Endothelial cell of umbilical vein (primary cell): ENCODE data around the gene TRERF1. TPM values are rescaled to one million over a fixed set of nuclear protein-coding genes. Genes with fewer than 3 reads are reported as not detected.
A peak's percentile ranks its signal among the peaks of the same experiment; 100 is the strongest.

ENCODE experiments used
- BruUV-seq: library from RNA; stranded (reverse); fragments of 400-500 nt; replicated peaks from 2 replicates; lab custom pipeline; 2021; lab: Mats Ljungman, UMichigan
- CTCF ChIA-PET: fragments of 300-600, 350-600 bp; sonication (Branson Sonifier 250); formaldehyde crosslinking; loops from one replicate; lab custom pipeline; 2021; ENCODE audit warnings: antibody characterized with exemption, inconsistent platforms; lab: Charles Lee
- POLR2A ChIA-PET: fragments of 300-600, 350-600 bp; sonication (Branson Sonifier 250); formaldehyde crosslinking; loops from one replicate; lab custom pipeline; 2021; ENCODE audit warnings: antibody characterized with exemption, inconsistent platforms; lab: Charles Lee
- DNase-seq: peaks from one replicate; pipeline ENCODE4 v3.0.0-alpha.2; 2011; ENCODE audit warnings: low read depth, low spot score
- FAIRE-seq: peaks from 2 replicates; lab custom pipeline; 2011; peaks lifted over from hg19 to GRCh38; lab: Jason Lieb, UNC
- H2AFZ ChIP-seq: 2 replicates; pipeline ENCODE4 v1.6.0; 2012; ENCODE audit warnings: low read depth, low read length, control low read depth, inconsistent platforms
- H3K27ac ChIP-seq: 2 replicates; pipeline ENCODE4 v1.5.1; 2011; ENCODE audit warnings: low read depth, mild to moderate bottlenecking, control low read depth, low read length, moderate library complexity; ENCODE audit not compliant: insufficient read depth
- H3K27me3 ChIP-seq, 2 experiments: 2 replicates each; pipeline versions ENCODE4 v1.6.0 to v1.6.1; 2011; ENCODE audit warnings: low read length in 2 of 2, mixed read lengths in 1 of 2; ENCODE audit not compliant: control insufficient read depth in 2 of 2, insufficient read depth in 2 of 2
- H3K36me3 ChIP-seq, 2 experiments: 2 replicates in 1 of 2; 3 replicates in 1 of 2; pipeline ENCODE4 v1.5.1; 2011; ENCODE audit warnings: low read length in 2 of 2, mild to moderate bottlenecking in 1 of 2, moderate library complexity in 1 of 2; ENCODE audit not compliant: control insufficient read depth in 2 of 2, insufficient read depth in 2 of 2; ENCODE audit errors: extremely low read depth in 1 of 2
- H3K4me1 ChIP-seq: 3 replicates; pipeline ENCODE4 v1.5.1; 2011; ENCODE audit warnings: mild to moderate bottlenecking, low read length; ENCODE audit not compliant: control insufficient read depth, insufficient read depth; ENCODE audit errors: extremely low read depth
- H3K4me2 ChIP-seq: 2 replicates; pipeline ENCODE4 v1.6.1; 2011; ENCODE audit warnings: low read length, control low read depth, mixed read lengths; ENCODE audit not compliant: insufficient read depth
- H3K4me3 ChIP-seq, 3 experiments: fragments of 200-600 bp in 1 of 3; sonication (generic), shearing (Covaris generic) in 1 of 3; replicated peaks in 1 of 3; 2 replicates each; pipeline ENCODE4 v1.5.1; 2011 to 2016; ENCODE audit warnings: control low read depth in 3 of 3, low read length in 3 of 3, mild to moderate bottlenecking in 2 of 3, inconsistent platforms in 1 of 3, low read depth in 1 of 3, moderate library complexity in 1 of 3; ENCODE audit not compliant: insufficient read depth in 1 of 3
- H3K79me2 ChIP-seq: 2 replicates; pipeline ENCODE4 v1.6.0; 2012; ENCODE audit warnings: low read length, inconsistent platforms; ENCODE audit not compliant: control insufficient read depth, insufficient read depth
- H3K9ac ChIP-seq: replicated peaks from 2 replicates; pipeline ENCODE3; 2011; ENCODE audit warnings: low read length, control low read depth; ENCODE audit not compliant: insufficient read depth; ENCODE audit errors: extremely low read depth
- H3K9me1 ChIP-seq: replicated peaks from 3 replicates; pipeline ENCODE4 v1.6.0; 2011; ENCODE audit warnings: mild to moderate bottlenecking, low read length; ENCODE audit not compliant: control insufficient read depth, insufficient read depth; ENCODE audit errors: extremely low read depth
- H3K9me3 ChIP-seq: replicated peaks from 2 replicates; pipeline ENCODE4 v1.5.1; 2012; ENCODE audit warnings: low read length, inconsistent platforms; ENCODE audit not compliant: control insufficient read depth, insufficient read depth
- H4K20me1 ChIP-seq: replicated peaks from 2 replicates; pipeline ENCODE3; 2011; ENCODE audit warnings: mild to moderate bottlenecking, low read length; ENCODE audit not compliant: control insufficient read depth, insufficient read depth; ENCODE audit errors: extremely low read depth
- EZH2 ChIP-seq: IDR thresholded peaks from 2 replicates; pipeline ENCODE4 v1.6.1; 2012; ENCODE audit warnings: borderline replicate concordance, low read depth, mild to moderate bottlenecking, moderate library complexity, low read length, inconsistent platforms; ENCODE audit not compliant: severe bottlenecking
- FOS ChIP-seq: IDR thresholded peaks from 2 replicates; pipeline ENCODE4 v1.6.1; 2011; ENCODE audit warnings: mild to moderate bottlenecking, low read length, moderate library complexity, borderline replicate concordance; ENCODE audit not compliant: insufficient read depth
- GATA2 ChIP-seq: IDR thresholded peaks from 2 replicates; pipeline ENCODE4 v1.7.0; 2011; ENCODE audit warnings: low read depth, mild to moderate bottlenecking, moderate library complexity, mixed read lengths, low read length; ENCODE audit not compliant: insufficient read length, insufficient read depth
- JUN ChIP-seq: IDR thresholded peaks from 2 replicates; pipeline ENCODE4 v1.6.1; 2011; ENCODE audit warnings: borderline replicate concordance, low read depth; ENCODE audit not compliant: insufficient read length, insufficient read depth
- MAX ChIP-seq: IDR thresholded peaks from 2 replicates; pipeline ENCODE4 v1.6.1; 2011; ENCODE audit not compliant: insufficient read depth, insufficient read length
- MYC ChIP-seq: IDR thresholded peaks from one replicate; pipeline ENCODE4 v1.6.1; 2011; ENCODE audit warnings: mild to moderate bottlenecking, low read depth, low read length
- POLR2A ChIP-seq: IDR thresholded peaks from 2 replicates; pipeline ENCODE4 v1.6.1; 2012; ENCODE audit warnings: low read depth, mild to moderate bottlenecking, control low read depth, low read length
- POLR2AphosphoS5 ChIP-seq: IDR thresholded peaks from 2 replicates; pipeline ENCODE4 v1.6.1; 2012; ENCODE audit warnings: low read depth, mild to moderate bottlenecking, control low read depth, low read length, moderate library complexity; ENCODE audit not compliant: insufficient read depth
- dilution Hi-C: fragments of 300-500 bp; cut with MboI; formaldehyde crosslinking; loops from one replicate; pipeline ENCODE4 v1.15.0; 2019; ENCODE audit warnings: low sequenced_read_pairs; ENCODE audit not compliant: extremely low pct_ligation_motif_present
- intact Hi-C: fragments of 100-400 bp; cut with micrococcal nuclease; formaldehyde crosslinking; loops from one replicate; pipeline ENCODE4 v1.10.0; 2022
- polyA plus RNA-seq, 4 experiments: library from polyadenylated mRNA; depleted of rRNA in 3 of 4; stranded (reverse) in 3 of 4; unstranded in 1 of 4; fragments of >200 nt; gene quantifications; 2 replicates each; pipeline versions ENCODE4 v1.2.1 to v1.2.3, GENCODE V29; 2011 to 2012; ENCODE audit warnings: missing spikeins in 1 of 4
- total RNA-seq: library from RNA; stranded (reverse); gene quantifications from 2 replicates; pipeline ENCODE4 v1.2.3, GENCODE V29; 2021
- TF ChIP-seq, protein P1 (sequence below), 2 donors: IDR thresholded peaks; 1 replicate in 1 of 2; 2 replicates in 1 of 2; pipeline ENCODE4 v1.5.1; 2011; ENCODE audit warnings: low read length in 2 of 2, mild to moderate bottlenecking in 2 of 2, moderate library complexity in 2 of 2, control low read depth in 1 of 2, inconsistent platforms in 1 of 2, low read depth in 1 of 2; ENCODE audit not compliant: insufficient read depth in 1 of 2; ENCODE audit errors: extremely low read depth in 1 of 2

The TRERF1 gene
- total and polyA plus RNA-seq, 2 donors (not counting 3 experiments of a cell fraction or from before 2014, with no cell fraction given), result 0.73 to 5.5 TPM

DNA sequence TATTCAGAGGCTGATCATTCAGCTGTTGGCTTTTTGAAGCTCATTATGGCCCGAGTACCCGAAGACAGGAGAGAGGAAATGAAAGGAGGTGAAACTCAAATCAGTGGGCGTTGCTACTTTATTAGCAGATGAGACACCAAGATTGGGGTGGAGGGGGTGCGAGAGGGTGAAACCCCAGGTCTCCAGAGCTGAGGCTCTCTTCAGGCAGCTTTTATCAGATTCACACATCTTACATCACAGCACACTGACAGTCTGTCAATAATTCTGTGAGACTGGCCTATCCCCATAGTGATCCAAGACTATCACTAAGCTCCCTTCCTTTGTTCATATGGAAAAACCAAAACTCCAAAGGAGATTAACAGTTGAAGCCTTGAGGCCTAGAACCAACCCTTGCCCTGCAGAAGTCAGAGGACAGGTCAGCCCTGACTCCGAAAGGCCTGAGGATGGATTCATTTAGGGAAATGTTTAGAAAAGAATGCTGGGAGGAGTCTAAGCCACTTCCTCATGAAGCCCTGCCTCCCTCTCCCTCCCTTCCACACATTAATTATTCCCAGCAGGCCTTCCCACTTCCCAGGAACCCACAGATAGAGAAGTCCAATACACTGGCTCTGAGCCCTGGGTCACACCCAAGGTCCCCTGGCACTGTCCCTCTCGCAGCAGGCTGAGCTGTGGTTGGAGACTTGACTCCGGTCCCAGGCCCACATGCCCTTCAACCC lies 23.2 kb downstream of the TRERF1 start:
- BruUV-seq, result no TSS peak
- H3K9me1 ChIP-seq, result no peaks in the 10 kb centered on the region
- DNase-seq (no peak), FAIRE-seq (no peak)
- intact Hi-C loops, result no loop called here
- H3K4me1 ChIP-seq, result no peaks in the 10 kb centered on the region
- TF ChIP-seq, protein P1, sequence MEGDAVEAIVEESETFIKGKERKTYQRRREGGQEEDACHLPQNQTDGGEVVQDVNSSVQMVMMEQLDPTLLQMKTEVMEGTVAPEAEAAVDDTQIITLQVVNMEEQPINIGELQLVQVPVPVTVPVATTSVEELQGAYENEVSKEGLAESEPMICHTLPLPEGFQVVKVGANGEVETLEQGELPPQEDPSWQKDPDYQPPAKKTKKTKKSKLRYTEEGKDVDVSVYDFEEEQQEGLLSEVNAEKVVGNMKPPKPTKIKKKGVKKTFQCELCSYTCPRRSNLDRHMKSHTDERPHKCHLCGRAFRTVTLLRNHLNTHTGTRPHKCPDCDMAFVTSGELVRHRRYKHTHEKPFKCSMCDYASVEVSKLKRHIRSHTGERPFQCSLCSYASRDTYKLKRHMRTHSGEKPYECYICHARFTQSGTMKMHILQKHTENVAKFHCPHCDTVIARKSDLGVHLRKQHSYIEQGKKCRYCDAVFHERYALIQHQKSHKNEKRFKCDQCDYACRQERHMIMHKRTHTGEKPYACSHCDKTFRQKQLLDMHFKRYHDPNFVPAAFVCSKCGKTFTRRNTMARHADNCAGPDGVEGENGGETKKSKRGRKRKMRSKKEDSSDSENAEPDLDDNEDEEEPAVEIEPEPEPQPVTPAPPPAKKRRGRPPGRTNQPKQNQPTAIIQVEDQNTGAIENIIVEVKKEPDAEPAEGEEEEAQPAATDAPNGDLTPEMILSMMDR (IDR thresholded peaks at IDR 0.05; ENCODE audit: extremely low read depth in 1 of 2, insufficient read depth in 1 of 2, low read depth in 1 of 2, low read length in 2 of 2), result no peak
- no peaks in the 10 kb centered on the region for H3K36me3 ChIP-seq
- POLR2A ChIA-PET, result no interaction called here
- H3K9me3 ChIP-seq, result no peaks in the 10 kb centered on the region
- no peak overlapping the region for H3K27ac ChIP-seq
- no peaks in the 10 kb centered on the region for H4K20me1 ChIP-seq
- dilution Hi-C loops, result no loop called here
- no peak overlapping the region for H3K9ac ChIP-seq
- H3K79me2 ChIP-seq, result no peaks in the 10 kb centered on the region
- H3K4me3 ChIP-seq, result no peak overlapping the region
- H3K4me2 ChIP-seq, result no peak overlapping the region
- peak overlapping the region; percentile 35 for H2AFZ ChIP-seq
- CTCF ChIA-PET, result interaction anchor here (1.2 kb wide), 1 partner anchor 202 kb away, joined by 3 read pairs; no protein-coding TSS in a partner anchor
- H3K27me3 ChIP-seq, result no peaks in the 10 kb centered on the region

- Histone ChIP-seq H3K4me3 (no peak overlapping the region), H3K4me2 (no peak overlapping the region), H3K27ac (no peak overlapping the region), H3K4me1 (no peaks in the 10 kb centered on the region), H3K36me3 (no peaks in the 10 kb centered on the region), H3K27me3 (no peaks in the 10 kb centered on the region), H4K20me1 (no peaks in the 10 kb centered on the region), H3K9ac (no peak overlapping the region), H2AFZ (no peak overlapping the region), H3K79me2 (no peaks in the 10 kb centered on the region), H3K9me1 (no peaks in the 10 kb centered on the region), H3K9me3 (no peaks in the 10 kb centered on the region)
- dilution Hi-C loops (no loop called here), intact Hi-C loops (no loop called here)
- no TSS peak for BruUV-seq
- CTCF ChIA-PET, result interaction anchor here (1.2 kb wide), 1 partner anchor 201 kb away, joined by 3 read pairs; no protein-coding TSS in a partner anchor
- no peak for TF ChIP-seq EZH2
- no peak for TF ChIP-seq MAX
- TF ChIP-seq POLR2A, result no peak
- TF ChIP-seq GATA2, result no peak
- TF ChIP-seq JUN, result no peak
- no peak for TF ChIP-seq MYC
- no peak for TF ChIP-seq FOS
- TF ChIP-seq, protein P1 (IDR thresholded peaks at IDR 0.05; ENCODE audit: extremely low read depth in 1 of 2, insufficient read depth in 1 of 2, low read depth in 1 of 2, low read length in 2 of 2), result no peak
- TF ChIP-seq POLR2AphosphoS5, result no peak
- POLR2A ChIA-PET, result no interaction called here
- DNase-seq, result no peak
- no peak for FAIRE-seq
These were observed 23.9 kb downstream of the TRERF1 start for GRCh38 chr6:42427871-42428270.
